Smooth muscle cell (in vitro differentiated cells): ENCODE measurements around the gene WWOX. TPM values are rescaled to one million over a fixed set of nuclear protein-coding genes. Genes with fewer than 3 reads are reported as not detected.

Experiments used
- DNase-seq: peaks from one replicate; lab custom pipeline; 2025; ENCODE audit not compliant: unreplicated experiment; lab: John Stamatoyannopoulos, UW
- H2AFZ ChIP-seq: fragments of 200-600 bp; sonication (generic); 2 replicates; pipeline ENCODE4 v1.6.0; 2016; ENCODE audit warnings: antibody characterized with exemption, low read depth, mild to moderate bottlenecking
- H3F3A ChIP-seq: fragments of 200-600 bp; sonication (generic); 2 replicates; pipeline ENCODE4 v1.6.0; 2017; ENCODE audit warnings: antibody characterized with exemption, low read depth
- H3K27ac ChIP-seq: fragments of 200-600 bp; sonication (generic); 2 replicates; pipeline ENCODE4 v1.5.1; 2016; ENCODE audit warnings: low read depth, mild to moderate bottlenecking
- H3K27me3 ChIP-seq: fragments of 200-600 bp; sonication (generic); 2 replicates; pipeline ENCODE4 v1.6.1; 2016; ENCODE audit warnings: low read depth, mild to moderate bottlenecking
- H3K36me3 ChIP-seq: fragments of 200-600 bp; sonication (generic); 2 replicates; pipeline ENCODE4 v1.5.1; 2016; ENCODE audit warnings: low read depth
- H3K4me1 ChIP-seq: fragments of 200-600 bp; sonication (generic); 2 replicates; pipeline ENCODE4 v1.5.1; 2016; ENCODE audit warnings: low read depth
- H3K4me2 ChIP-seq: fragments of 200-600 bp; sonication (generic); 2 replicates; pipeline ENCODE4 v1.6.0; 2016; ENCODE audit warnings: mild to moderate bottlenecking
- H3K4me3 ChIP-seq: fragments of 200-600 bp; sonication (generic); 2 replicates; pipeline ENCODE4 v1.5.1; 2016; ENCODE audit warnings: mild to moderate bottlenecking
- H3K79me2 ChIP-seq: fragments of 200-600 bp; sonication (generic); 2 replicates; pipeline ENCODE4 v1.6.0; 2016; ENCODE audit warnings: low read depth, mild to moderate bottlenecking
- H3K9ac ChIP-seq: fragments of 200-600 bp; sonication (generic); 2 replicates; pipeline ENCODE4 v1.6.0; 2016; ENCODE audit warnings: low read depth
- H3K9me3 ChIP-seq: fragments of 200-600 bp; sonication (generic); replicated peaks from 2 replicates; pipeline ENCODE4 v1.5.1; 2016; ENCODE audit warnings: low read depth
- H4K20me1 ChIP-seq: fragments of 200-600 bp; sonication (generic); 2 replicates; pipeline ENCODE4 v1.6.0; 2016; ENCODE audit warnings: low read depth
- WGBS: methylation state at CpG from one replicate; pipeline ENCODE4 v1.1.7; 2016; ENCODE audit warnings: low lambda C conversion rate; 5-methylcytosine and 5-hydroxymethylcytosine counted together
- polyA plus RNA-seq: library from polyadenylated mRNA; unstranded; fragments of >200 nt; fragmentation: Nextera tagmentation; extraction: Ambion mirVana; gene quantifications from 2 replicates; pipeline ENCODE4 v1.2.1, GENCODE V29; 2016
- total RNA-seq: library from RNA; depleted of rRNA; stranded (reverse); fragments of >200 nt; gene quantifications from 2 replicates; pipeline ENCODE4 v1.2.3, GENCODE V29; 2014
- TF ChIP-seq, protein P1 (sequence below): fragments of 200-600 bp; sonication (generic); IDR thresholded peaks from 2 replicates; pipeline ENCODE4 v1.5.1; 2017; ENCODE audit warnings: borderline replicate concordance, mild to moderate bottlenecking, antibody characterized with exemption; ENCODE audit not compliant: insufficient read depth, poor library complexity, severe bottlenecking

Gene WWOX
- total and polyA plus RNA-seq, 2 experiments from 2014 or later, result 7.5 to 14.0 TPM

DNA sequence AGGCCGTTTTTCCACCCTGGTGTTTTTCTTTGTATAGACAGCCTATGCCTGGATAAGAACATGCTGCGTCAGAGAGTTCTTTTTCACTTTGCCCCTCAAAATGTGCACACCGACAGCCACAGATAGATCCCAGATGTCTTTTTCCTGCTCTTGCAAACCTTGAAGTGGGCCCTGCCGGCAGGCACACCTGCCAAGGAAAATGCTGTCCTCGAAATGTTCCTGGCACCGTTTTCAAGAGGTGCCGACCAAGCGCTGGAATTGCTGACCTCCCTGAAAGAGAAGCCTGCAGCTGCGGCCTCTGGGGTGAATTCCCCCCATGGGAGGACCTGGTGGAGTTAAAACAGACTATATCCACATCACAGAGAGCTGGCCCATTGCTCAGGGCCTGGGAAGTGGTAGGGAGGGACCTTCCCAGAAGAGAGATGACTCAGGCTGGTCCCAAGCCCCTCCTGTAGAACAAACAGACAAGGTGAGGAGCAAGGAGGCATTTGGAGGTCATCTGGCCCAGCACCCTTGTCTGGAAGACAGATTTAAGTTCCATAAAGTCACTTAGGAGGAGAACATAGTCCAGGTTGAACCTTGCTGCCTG, 833.0 kb downstream of the WWOX start:
- H3K4me3 ChIP-seq, result no peak overlapping the region
- no peaks in the 10 kb centered on the region for H3F3A ChIP-seq
- H3K27me3 ChIP-seq, result no peaks in the 10 kb centered on the region
- no peaks in the 10 kb centered on the region for H3K4me1 ChIP-seq
- H3K79me2 ChIP-seq, result no peaks in the 10 kb centered on the region
- H4K20me1 ChIP-seq, result no peaks in the 10 kb centered on the region
- no peaks in the 10 kb centered on the region for H3K36me3 ChIP-seq
- TF ChIP-seq, protein P1, sequence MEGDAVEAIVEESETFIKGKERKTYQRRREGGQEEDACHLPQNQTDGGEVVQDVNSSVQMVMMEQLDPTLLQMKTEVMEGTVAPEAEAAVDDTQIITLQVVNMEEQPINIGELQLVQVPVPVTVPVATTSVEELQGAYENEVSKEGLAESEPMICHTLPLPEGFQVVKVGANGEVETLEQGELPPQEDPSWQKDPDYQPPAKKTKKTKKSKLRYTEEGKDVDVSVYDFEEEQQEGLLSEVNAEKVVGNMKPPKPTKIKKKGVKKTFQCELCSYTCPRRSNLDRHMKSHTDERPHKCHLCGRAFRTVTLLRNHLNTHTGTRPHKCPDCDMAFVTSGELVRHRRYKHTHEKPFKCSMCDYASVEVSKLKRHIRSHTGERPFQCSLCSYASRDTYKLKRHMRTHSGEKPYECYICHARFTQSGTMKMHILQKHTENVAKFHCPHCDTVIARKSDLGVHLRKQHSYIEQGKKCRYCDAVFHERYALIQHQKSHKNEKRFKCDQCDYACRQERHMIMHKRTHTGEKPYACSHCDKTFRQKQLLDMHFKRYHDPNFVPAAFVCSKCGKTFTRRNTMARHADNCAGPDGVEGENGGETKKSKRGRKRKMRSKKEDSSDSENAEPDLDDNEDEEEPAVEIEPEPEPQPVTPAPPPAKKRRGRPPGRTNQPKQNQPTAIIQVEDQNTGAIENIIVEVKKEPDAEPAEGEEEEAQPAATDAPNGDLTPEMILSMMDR, result no peak
- H2AFZ ChIP-seq, result no peak overlapping the region
- DNase-seq, result no peak
- WGBS, result 87% methylated on average over 9 of the region's 9 CpGs
- no peak overlapping the region for H3K4me2 ChIP-seq
- no peaks in the 10 kb centered on the region for H3K9me3 ChIP-seq
- H3K9ac ChIP-seq, result no peak overlapping the region
- no peak overlapping the region for H3K27ac ChIP-seq

DNA sequence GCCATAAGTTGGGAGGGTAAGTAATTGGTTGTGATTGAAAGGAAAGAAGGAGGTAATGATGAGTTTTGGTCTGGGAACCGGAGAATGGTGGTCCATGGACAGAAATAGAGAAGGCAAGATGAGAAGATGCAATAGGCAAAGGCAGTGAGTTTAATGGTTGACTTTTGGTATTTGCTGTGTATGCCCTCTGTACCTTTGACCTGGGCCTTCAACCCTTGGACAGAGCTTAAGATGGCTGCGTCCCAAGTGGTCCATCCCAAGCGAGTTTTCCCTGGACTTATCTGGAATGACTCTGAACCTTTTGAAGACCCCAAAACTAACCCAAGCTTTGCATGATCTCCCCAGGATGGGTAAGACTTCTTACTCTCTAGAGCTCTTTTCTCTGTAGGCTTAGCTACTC, 836.6 kb downstream of the WWOX start:
- H3K9me3 ChIP-seq, result no peaks in the 10 kb centered on the region
- no peaks in the 10 kb centered on the region for H3K79me2 ChIP-seq
- H3K4me3 ChIP-seq, result no peak overlapping the region
- TF ChIP-seq, protein P1, result no peak
- H3F3A ChIP-seq, result no peaks in the 10 kb centered on the region
- H3K4me2 ChIP-seq, result no peak overlapping the region
- no peaks in the 10 kb centered on the region for H3K36me3 ChIP-seq
- no peak for DNase-seq
- H4K20me1 ChIP-seq, result no peaks in the 10 kb centered on the region
- H2AFZ ChIP-seq, result no peak overlapping the region
- no peaks in the 10 kb centered on the region for H3K4me1 ChIP-seq
- 95% methylated on average over 3 of the region's 3 CpGs for WGBS
- H3K27me3 ChIP-seq, result no peaks in the 10 kb centered on the region
- H3K27ac ChIP-seq, result no peak overlapping the region
- no peak overlapping the region for H3K9ac ChIP-seq

DNA sequence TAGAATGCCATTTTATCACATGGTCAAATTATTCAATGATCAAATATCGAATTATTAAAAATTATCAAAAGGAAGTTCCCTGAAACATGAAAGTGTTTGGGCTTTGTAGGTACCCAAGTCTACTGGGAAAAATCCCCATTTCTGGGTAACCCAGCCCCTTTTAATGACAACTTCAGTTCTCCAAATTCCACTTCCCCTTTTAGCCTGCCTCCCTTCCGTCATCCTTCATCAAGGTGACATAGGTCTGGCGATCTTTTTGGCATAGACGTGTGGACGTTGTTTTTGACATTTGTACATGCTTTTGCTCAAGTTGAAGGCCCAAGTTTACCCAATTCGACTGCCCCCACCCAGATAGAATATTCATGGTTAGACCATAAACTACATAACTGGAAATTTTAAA, 840.1 kb downstream of the WWOX start:
- no peak overlapping the region for H3K9ac ChIP-seq
- no peak overlapping the region for H3K27ac ChIP-seq
- no peak overlapping the region for H2AFZ ChIP-seq
- no peaks in the 10 kb centered on the region for H3K4me1 ChIP-seq
- DNase-seq, result no peak
- no peak overlapping the region for H3K4me2 ChIP-seq
- H3K27me3 ChIP-seq, result no peaks in the 10 kb centered on the region
- no peaks in the 10 kb centered on the region for H3K9me3 ChIP-seq
- 85% methylated on average over 6 of the region's 6 CpGs for WGBS
- H4K20me1 ChIP-seq, result no peaks in the 10 kb centered on the region
- H3K4me3 ChIP-seq, result no peak overlapping the region
- H3K79me2 ChIP-seq, result no peaks in the 10 kb centered on the region
- TF ChIP-seq, protein P1, result no peak
- no peaks in the 10 kb centered on the region for H3K36me3 ChIP-seq
- H3F3A ChIP-seq, result no peaks in the 10 kb centered on the region

DNA sequence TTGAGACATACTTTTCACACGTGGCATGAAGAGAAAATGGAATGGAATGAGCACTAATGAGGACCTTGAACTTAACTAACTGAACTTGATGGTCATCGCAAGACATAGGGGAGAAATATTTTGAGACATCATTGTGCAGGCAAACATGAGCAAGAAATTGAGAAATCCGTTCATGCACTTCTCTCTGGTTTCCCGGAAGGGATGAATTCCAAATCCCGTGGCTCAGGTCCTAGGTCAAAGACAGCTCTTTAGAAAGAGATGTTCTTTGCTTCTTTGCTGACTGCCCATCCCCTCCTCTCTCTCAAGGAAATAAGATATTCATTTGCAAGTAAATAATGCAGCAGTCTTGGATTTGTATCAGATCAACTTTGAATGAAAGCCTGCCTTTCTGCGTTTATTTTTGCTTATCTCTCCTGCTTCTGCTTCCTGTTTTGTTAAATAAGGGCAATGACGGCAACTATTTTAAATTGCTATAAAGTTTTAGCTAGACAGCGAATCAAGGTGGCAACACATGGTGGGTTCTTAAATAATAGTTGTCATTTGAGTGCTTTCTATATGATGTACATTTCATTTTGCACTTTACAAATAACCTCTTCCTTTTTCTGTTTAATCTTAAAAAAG, 843.3 kb downstream of the WWOX start:
- 85% methylated on average over 8 of the region's 8 CpGs for WGBS
- Histone ChIP-seq H2AFZ (no peak overlapping the region), H3K9ac (no peak overlapping the region), H3K4me3 (no peak overlapping the region), H3F3A (no peaks in the 10 kb centered on the region), H3K36me3 (no peaks in the 10 kb centered on the region), H3K27me3 (peaks cover 7% of the 10 kb centered on the region), H3K79me2 (no peaks in the 10 kb centered on the region), H3K27ac (no peak overlapping the region), H4K20me1 (no peaks in the 10 kb centered on the region), H3K4me2 (no peak overlapping the region), H3K4me1 (peaks cover 6% of the 10 kb centered on the region), H3K9me3 (no peaks in the 10 kb centered on the region)
- TF ChIP-seq, protein P1, result no peak
- DNase-seq, result no peak
